Effector memory CD8-positive, alpha-beta T cell (primary cell): ENCODE results near the gene PHACTR3.

Experiments used
- ATAC-seq: fragments of 150-1000 bp; cut with Tn5 transposase; replicated peaks from 2 replicates; pipeline ENCODE4 v1.10.0; 2021; ENCODE audit warnings: mild to moderate bottlenecking, moderate library complexity
- DNase-seq, 3 experiments: peaks; one replicate each; pipeline ENCODE4 v3.0.0; 2021
- H3K27ac Mint-ChIP-seq, 2 donors: one replicate each; pipeline ENCODE4 v1.8.0; 2022; ENCODE audit warnings: mild to moderate bottlenecking in 2 of 2, mixed read lengths in 2 of 2, moderate library complexity in 2 of 2
- H3K27me3 Mint-ChIP-seq, 2 donors: one replicate each; pipeline ENCODE4 v1.8.0; 2022; ENCODE audit warnings: mixed read lengths in 2 of 2
- H3K36me3 Mint-ChIP-seq: one replicate; pipeline ENCODE4 v1.8.0; 2022; ENCODE audit warnings: mild to moderate bottlenecking, moderate library complexity, mixed read lengths; ENCODE audit not compliant: insufficient read depth
- H3K4me1 Mint-ChIP-seq, 2 donors: one replicate each; pipeline ENCODE4 v1.8.0; 2022; ENCODE audit warnings: low read depth in 2 of 2, mixed read lengths in 2 of 2
- H3K4me3 Mint-ChIP-seq, 2 donors: one replicate each; pipeline ENCODE4 v1.8.0; 2022; ENCODE audit warnings: mild to moderate bottlenecking in 2 of 2, mixed read lengths in 2 of 2, moderate library complexity in 2 of 2
- H3K9me3 Mint-ChIP-seq, 2 donors: one replicate each; pipeline ENCODE4 v1.8.0; 2022; ENCODE audit warnings: mixed read lengths in 2 of 2

PHACTR3 gene

GRCh38 chr20:59812286-59813125 lies 208.2 kb downstream of the PHACTR3 start:
- H3K27me3 Mint-ChIP-seq = peaks cover 0 to 16% of the 10 kb centered on the region in 2 donors
- DNase-seq (no peak), ATAC-seq (no peak)
- peaks cover 0 to 3% of the 10 kb centered on the region in 2 donors for H3K4me1 Mint-ChIP-seq
- no peaks in the 10 kb centered on the region for H3K9me3 Mint-ChIP-seq
- no peaks in the 10 kb centered on the region for H3K36me3 Mint-ChIP-seq
- H3K27ac Mint-ChIP-seq = no peak overlapping the region
- H3K4me3 Mint-ChIP-seq = no peak overlapping the region

DNA sequence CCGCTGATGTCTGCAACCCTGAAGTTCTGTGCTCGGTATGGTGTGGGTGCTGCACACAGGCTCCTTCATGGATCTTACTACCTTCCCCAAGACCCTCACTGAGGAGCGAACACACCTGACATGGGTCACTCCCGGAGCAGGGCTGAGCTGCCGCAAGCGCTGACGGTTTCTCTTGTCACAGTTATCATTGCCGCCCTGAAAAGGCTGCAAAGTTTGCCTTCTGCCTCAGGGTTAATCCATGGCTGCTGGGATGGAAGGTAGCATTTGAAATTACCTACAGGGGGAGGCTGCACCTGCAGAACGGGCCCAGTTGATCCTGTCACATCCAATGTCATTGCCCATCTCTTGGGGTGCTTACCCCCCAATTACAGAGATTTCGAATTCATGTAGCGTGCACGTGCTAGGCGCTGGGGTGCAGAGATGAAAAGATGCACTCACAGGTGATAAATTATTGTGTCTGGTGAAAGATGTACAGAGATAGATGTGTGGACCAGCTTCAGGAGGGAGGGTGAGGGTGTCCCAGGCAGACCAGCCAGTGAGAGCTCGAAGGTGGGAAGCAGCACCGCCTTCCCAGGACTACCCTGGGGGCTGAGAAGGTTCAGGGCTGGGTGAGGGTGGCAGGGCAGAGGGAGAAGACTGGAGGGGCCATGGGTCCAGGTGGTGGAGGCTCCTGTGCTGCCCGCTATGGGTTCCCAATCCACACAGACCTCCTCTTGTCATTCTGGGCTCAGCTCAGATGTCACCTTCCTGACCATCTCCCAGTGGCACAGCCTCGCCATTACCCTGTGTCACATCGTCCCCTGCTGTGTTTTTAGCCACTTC lies 209.0 kb downstream of the PHACTR3 start:
- H3K27me3 Mint-ChIP-seq = peaks cover 0 to 16% of the 10 kb centered on the region in 2 donors
- H3K4me3 Mint-ChIP-seq = no peak overlapping the region
- DNase-seq (no peak), ATAC-seq (no peak)
- peaks cover 0 to 3% of the 10 kb centered on the region in 2 donors for H3K4me1 Mint-ChIP-seq
- no peaks in the 10 kb centered on the region for H3K9me3 Mint-ChIP-seq
- H3K36me3 Mint-ChIP-seq = no peaks in the 10 kb centered on the region
- H3K27ac Mint-ChIP-seq = no peak overlapping the region

- H3K27ac Mint-ChIP-seq = no peak overlapping the region
Measured at GRCh38 chr20:59813948-59814839, 209.9 kb downstream of the PHACTR3 start.

GRCh38 chr20:59814840-59815340 lies 210.6 kb downstream of the PHACTR3 start:
- ATAC-seq (no peak), DNase-seq (no peak)
- peaks cover 0 to 3% of the 10 kb centered on the region in 2 donors for H3K4me1 Mint-ChIP-seq
- H3K27me3 Mint-ChIP-seq = peaks cover under 1 to 18% of the 10 kb centered on the region in 2 donors
- H3K36me3 Mint-ChIP-seq = no peaks in the 10 kb centered on the region
- no peak overlapping the region for H3K4me3 Mint-ChIP-seq
- H3K9me3 Mint-ChIP-seq = no peaks in the 10 kb centered on the region
- H3K27ac Mint-ChIP-seq = no peak overlapping the region

More at GRCh38 chr20:59813948-59814839, 209.9 kb downstream of the PHACTR3 start:
- H3K36me3 Mint-ChIP-seq = no peaks in the 10 kb centered on the region
- no peak for ATAC-seq
- H3K9me3 Mint-ChIP-seq = no peaks in the 10 kb centered on the region
- DNase-seq = no peak
- peaks cover 0 to 3% of the 10 kb centered on the region in 2 donors for H3K4me1 Mint-ChIP-seq
- H3K27me3 Mint-ChIP-seq = peaks cover 0 to 16% of the 10 kb centered on the region in 2 donors
- no peak overlapping the region for H3K4me3 Mint-ChIP-seq

- no peak overlapping the region for H3K4me3 Mint-ChIP-seq
- no peaks in the 10 kb centered on the region for H3K9me3 Mint-ChIP-seq
- no peaks in the 10 kb centered on the region for H3K4me1 Mint-ChIP-seq
- no peaks in the 10 kb centered on the region for H3K36me3 Mint-ChIP-seq
- DNase-seq = no peak
- H3K27ac Mint-ChIP-seq = no peak overlapping the region
- H3K27me3 Mint-ChIP-seq = peaks cover 8 to 31% of the 10 kb centered on the region in 2 donors
- ATAC-seq = no peak
Measured at GRCh38 chr20:59816146-59816738, 211.9 kb downstream of the PHACTR3 start.

- Mint-ChIP-seq H3K36me3 (no peaks in the 10 kb centered on the region), H3K27me3 (peaks cover 8 to 37% of the 10 kb centered on the region in 2 donors), H3K4me1 (no peaks in the 10 kb centered on the region), H3K9me3 (no peaks in the 10 kb centered on the region), H3K4me3 (no peak overlapping the region), H3K27ac (no peak overlapping the region)
- no peak for DNase-seq
- ATAC-seq = no peak
Measured at GRCh38 chr20:59817406-59817805, 213.1 kb downstream of the PHACTR3 start.

DNA sequence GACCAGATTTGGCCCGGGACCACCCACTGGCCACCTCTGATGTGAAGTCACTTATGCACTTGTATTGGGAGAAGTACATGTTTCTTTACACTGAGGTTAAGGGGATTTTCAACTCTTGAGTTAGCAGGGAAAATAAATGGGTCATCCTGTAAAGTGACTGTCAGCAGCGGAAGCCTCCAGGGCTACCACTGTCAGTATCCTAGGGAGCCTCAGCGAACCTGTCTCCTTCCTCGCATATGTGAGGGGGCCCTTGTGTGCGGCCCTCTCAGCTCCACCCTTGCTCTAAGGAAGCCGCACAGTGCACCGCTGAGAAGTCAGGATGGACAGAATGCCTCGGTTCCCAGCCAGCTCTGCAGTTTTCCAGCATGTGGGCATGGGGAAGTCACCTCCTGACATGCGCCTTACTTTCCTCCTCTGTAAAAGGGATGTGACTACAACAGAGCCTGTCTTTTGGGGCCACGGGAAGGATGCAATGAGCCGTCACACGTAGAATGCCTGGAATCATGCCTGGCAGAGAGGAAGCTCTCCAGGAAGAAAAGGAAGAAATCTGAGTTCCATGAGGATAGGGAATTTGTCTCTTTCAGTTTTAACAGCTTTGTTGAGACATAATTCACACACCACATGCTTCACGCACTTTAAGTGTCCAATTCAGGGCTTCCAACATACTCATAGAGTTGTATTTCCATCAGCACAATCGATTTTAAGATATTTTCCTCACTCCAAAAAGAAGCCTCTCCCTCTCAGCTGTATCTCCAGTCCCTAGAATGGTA lies 213.7 kb downstream of the PHACTR3 start:
- Mint-ChIP-seq H3K9me3 (no peaks in the 10 kb centered on the region), H3K27me3 (peaks cover 8 to 34% of the 10 kb centered on the region in 2 donors), H3K4me3 (no peak overlapping the region), H3K27ac (no peak overlapping the region), H3K4me1 (no peaks in the 10 kb centered on the region), H3K36me3 (no peaks in the 10 kb centered on the region)
- ATAC-seq (no peak), DNase-seq (no peak)

DNA sequence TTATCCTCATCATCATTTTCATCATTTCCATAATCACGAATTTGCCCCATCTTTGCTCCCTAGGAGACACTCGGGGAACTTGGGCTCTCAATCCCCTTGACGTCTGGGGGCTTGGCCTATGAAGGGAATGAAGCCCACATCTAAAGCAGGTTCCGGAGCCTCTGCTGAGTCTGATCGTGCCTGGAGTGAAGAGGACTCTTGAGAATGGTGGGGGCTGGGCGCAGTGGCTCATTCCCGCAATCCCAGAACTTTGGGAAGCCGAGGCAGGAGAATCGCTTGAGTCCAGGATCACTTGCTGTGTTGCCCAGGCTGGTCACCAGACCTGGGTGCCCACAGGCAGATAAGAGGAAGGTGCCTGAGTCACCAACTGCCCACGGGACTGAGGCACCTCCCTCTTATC lies 214.6 kb downstream of the PHACTR3 start:
- no peak overlapping the region for H3K27ac Mint-ChIP-seq
- H3K36me3 Mint-ChIP-seq = no peaks in the 10 kb centered on the region
- H3K4me3 Mint-ChIP-seq = no peak overlapping the region
- DNase-seq = no peak
- no peak for ATAC-seq
- H3K4me1 Mint-ChIP-seq = no peaks in the 10 kb centered on the region
- H3K27me3 Mint-ChIP-seq = peaks cover 8 to 25% of the 10 kb centered on the region in 2 donors
- H3K9me3 Mint-ChIP-seq = no peaks in the 10 kb centered on the region

- no peaks in the 10 kb centered on the region for H3K4me1 Mint-ChIP-seq
- peaks cover 8 to 20% of the 10 kb centered on the region in 2 donors for H3K27me3 Mint-ChIP-seq
- H3K36me3 Mint-ChIP-seq = no peaks in the 10 kb centered on the region
- no peak for DNase-seq
- no peak overlapping the region for H3K27ac Mint-ChIP-seq
- no peak overlapping the region for H3K4me3 Mint-ChIP-seq
- no peak for ATAC-seq
- H3K9me3 Mint-ChIP-seq = no peaks in the 10 kb centered on the region
Measured at GRCh38 chr20:59819496-59820203, 215.3 kb downstream of the PHACTR3 start.

GRCh38 chr20:59820204-59821041 lies 216.1 kb downstream of the PHACTR3 start:
- Mint-ChIP-seq H3K27me3 (peaks cover 8 to 28% of the 10 kb centered on the region in 2 donors), H3K4me3 (no peak overlapping the region), H3K9me3 (no peaks in the 10 kb centered on the region), H3K27ac (no peak overlapping the region), H3K4me1 (no peaks in the 10 kb centered on the region), H3K36me3 (no peaks in the 10 kb centered on the region)
- ATAC-seq (no peak), DNase-seq (no peak)

DNA sequence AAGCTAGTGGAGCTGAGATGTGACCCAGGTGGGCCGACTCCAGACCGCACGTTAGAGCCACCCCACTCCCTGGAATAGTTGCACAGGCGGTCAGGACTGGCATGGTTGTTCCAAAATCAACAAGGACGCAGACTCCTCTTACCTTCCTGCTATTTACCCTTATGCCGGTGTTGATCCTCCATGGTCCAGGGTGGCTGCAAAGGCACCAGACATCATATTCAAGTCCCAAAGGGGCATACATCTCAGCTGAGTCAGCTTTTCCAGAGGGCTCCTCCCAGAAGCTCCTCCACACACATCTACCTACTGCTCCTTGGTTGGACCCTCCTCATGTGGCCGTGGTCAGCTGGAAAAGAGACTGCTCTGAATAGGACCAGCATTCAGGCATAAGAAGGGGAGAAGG lies 216.9 kb downstream of the PHACTR3 start:
- H3K4me1 Mint-ChIP-seq = no peaks in the 10 kb centered on the region
- no peaks in the 10 kb centered on the region for H3K9me3 Mint-ChIP-seq
- ATAC-seq (no peak), DNase-seq (no peak)
- no peaks in the 10 kb centered on the region for H3K36me3 Mint-ChIP-seq
- no peak overlapping the region for H3K4me3 Mint-ChIP-seq
- no peak overlapping the region for H3K27ac Mint-ChIP-seq
- H3K27me3 Mint-ChIP-seq = peaks cover 8 to 32% of the 10 kb centered on the region in 2 donors
